SK-N-SH (cell line): Measurements from ENCODE around the gene MTF1. TPM values are rescaled to one million over a fixed set of nuclear protein-coding genes. Genes with fewer than 3 reads are reported as not detected.

Source experiments
- CTCF ChIA-PET: fragments of 300-600, 350-600 bp; formaldehyde crosslinking; extraction: SDS; loops from one replicate; lab custom pipeline; 2021; lab: Yijun Ruan, JAX
- POLR2A ChIA-PET: fragments of 350-600 bp; sonication (Branson Sonifier 250); formaldehyde crosslinking; extraction: SDS; loops from one replicate; lab custom pipeline; 2020; ENCODE audit warnings: antibody characterized with exemption, inconsistent platforms; lab: Yijun Ruan, JAX
- DNase-seq: peaks from one replicate; pipeline ENCODE4 v3.0.0; 2012
- H2AFZ ChIP-seq: fragments of 200-600 bp; sonication (generic); 2 replicates; pipeline ENCODE4 v1.8.1; 2016; ENCODE audit warnings: antibody characterized with exemption, mild to moderate bottlenecking, low read depth
- H3F3A ChIP-seq: fragments of 200-600 bp; sonication (generic); replicated peaks from 2 replicates; pipeline ENCODE3; 2016; ENCODE audit warnings: antibody characterized with exemption, mild to moderate bottlenecking; ENCODE audit not compliant: insufficient read depth
- H3K27ac ChIP-seq, 2 experiments: fragments of 200-500 bp in 1 of 2; fragments of 200-600 bp in 1 of 2; sonication (Bioruptor generic) in 1 of 2; sonication (generic), shearing (Covaris generic) in 1 of 2; 2 replicates each; pipeline versions ENCODE4 v1.5.1 to v1.6.1; 2014 to 2016; ENCODE audit warnings: low read depth in 2 of 2, inconsistent platforms in 1 of 2, low read length in 1 of 2, mild to moderate bottlenecking in 1 of 2, mixed read lengths in 1 of 2
- H3K27me3 ChIP-seq: fragments of 200-600 bp; sonication (generic), shearing (Covaris generic); 2 replicates; pipeline ENCODE4 v1.6.1; 2016; ENCODE audit warnings: mixed run types; ENCODE audit not compliant: insufficient read depth
- H3K36me3 ChIP-seq, 2 experiments: fragments of 200-500 bp in 1 of 2; fragments of 200-600 bp in 1 of 2; sonication (Bioruptor generic) in 1 of 2; sonication (generic) in 1 of 2; replicated peaks in 1 of 2; 2 replicates each; pipeline versions ENCODE3 to v1.5.1; 2014 to 2016; ENCODE audit warnings: low read length in 1 of 2, mild to moderate bottlenecking in 1 of 2; ENCODE audit not compliant: insufficient read depth in 2 of 2, control insufficient read depth in 1 of 2
- H3K4me1 ChIP-seq, 2 experiments: fragments of 200-500 bp in 1 of 2; fragments of 200-600 bp in 1 of 2; sonication (Bioruptor generic) in 1 of 2; sonication (generic), shearing (Covaris generic) in 1 of 2; 2 replicates each; pipeline versions ENCODE4 v1.5.1 to v1.6.1; 2014 to 2016; ENCODE audit warnings: low read depth in 1 of 2, low read length in 1 of 2, mixed run types in 1 of 2; ENCODE audit not compliant: insufficient read depth in 2 of 2, control insufficient read depth in 1 of 2
- H3K4me2 ChIP-seq: fragments of 200-600 bp; sonication (generic), shearing (Covaris generic); 2 replicates; pipeline ENCODE4 v1.6.1; 2017; ENCODE audit warnings: mixed run types
- H3K4me3 ChIP-seq, 2 experiments: fragments of 200-500 bp in 1 of 2; fragments of 200-600 bp in 1 of 2; sonication (Bioruptor generic) in 1 of 2; sonication (generic), shearing (Covaris generic) in 1 of 2; 2 replicates each; pipeline versions ENCODE4 v1.5.1 to v1.8.1; 2014 to 2016; ENCODE audit warnings: low read depth in 2 of 2, inconsistent platforms in 1 of 2, low read length in 1 of 2, mild to moderate bottlenecking in 1 of 2, mixed read lengths in 1 of 2, moderate library complexity in 1 of 2
- H3K79me2 ChIP-seq: fragments of 200-600 bp; sonication (generic); 2 replicates; pipeline ENCODE4 v1.8.1; 2017; ENCODE audit warnings: mild to moderate bottlenecking; ENCODE audit not compliant: insufficient read depth
- H3K9ac ChIP-seq: fragments of 200-600 bp; sonication (generic); 2 replicates; pipeline ENCODE4 v1.6.1; 2017; ENCODE audit warnings: mixed run types
- H3K9me2 ChIP-seq: fragments of 200-600 bp; sonication (generic); 2 replicates; pipeline ENCODE4 v1.6.1; 2017; ENCODE audit warnings: mixed run types
- H3K9me3 ChIP-seq: fragments of 200-600 bp; sonication (generic); 2 replicates; pipeline ENCODE4 v1.6.1; 2017; ENCODE audit warnings: mixed run types, mild to moderate bottlenecking, moderate library complexity
- H4K20me1 ChIP-seq: fragments of 200-600 bp; sonication (generic); 2 replicates; pipeline ENCODE4 v1.6.1; 2017; ENCODE audit warnings: mild to moderate bottlenecking, mixed run types; ENCODE audit not compliant: insufficient read depth
- EP300 ChIP-seq, 2 experiments: IDR thresholded peaks; 2 replicates each; pipeline versions ENCODE4 v1.4.0 to v1.6.1; 2012; ENCODE audit warnings: borderline replicate concordance in 1 of 2, low read depth in 1 of 2, low read length in 1 of 2
- FOSL2 ChIP-seq: IDR thresholded peaks from 2 replicates; pipeline ENCODE4 v1.4.0; 2012; ENCODE audit warnings: low read depth, mild to moderate bottlenecking, moderate library complexity, borderline replicate concordance
- FOXM1 ChIP-seq: IDR thresholded peaks from 2 replicates; pipeline ENCODE4 v1.4.0; 2012; ENCODE audit warnings: low read depth, mild to moderate bottlenecking
- GATA2 ChIP-seq: sonication (generic); formaldehyde crosslinking; IDR thresholded peaks from 2 replicates; pipeline ENCODE4 v1.5.0; 2020; ENCODE audit warnings: mild to moderate bottlenecking, missing genetic modification reagents
- JUND ChIP-seq: IDR thresholded peaks from 2 replicates; pipeline ENCODE4 v1.4.0; 2012
- MAX ChIP-seq: IDR thresholded peaks from 2 replicates; pipeline ENCODE4 v1.4.0; 2012; ENCODE audit warnings: low read depth
- MXI1 ChIP-seq: IDR thresholded peaks from 2 replicates; pipeline ENCODE4 v1.6.1; 2012; ENCODE audit warnings: mild to moderate bottlenecking, low read depth, low read length, improper control_type of control experiment
- PBX3 ChIP-seq: IDR thresholded peaks from 2 replicates; pipeline ENCODE4; 2012
- POLR2AphosphoS5 ChIP-seq: IDR thresholded peaks from 2 replicates; pipeline ENCODE4 v1.6.1; 2012; ENCODE audit warnings: low read depth, low read length
- REST ChIP-seq: IDR thresholded peaks from 2 replicates; pipeline ENCODE4 v1.6.1; 2012; ENCODE audit warnings: mild to moderate bottlenecking, low read depth, low read length, moderate library complexity
- RFX5 ChIP-seq: IDR thresholded peaks from 2 replicates; pipeline ENCODE4 v1.6.1; 2012; ENCODE audit warnings: mild to moderate bottlenecking, improper control_type of control experiment, low read length
- SIN3A ChIP-seq: IDR thresholded peaks from 2 replicates; pipeline ENCODE4 v1.6.1; 2012; ENCODE audit warnings: low read depth, mild to moderate bottlenecking, low read length, moderate library complexity, borderline replicate concordance
- SMC3 ChIP-seq: IDR thresholded peaks from 2 replicates; pipeline ENCODE4 v1.6.1; 2012; ENCODE audit warnings: low read depth, low read length, improper control_type of control experiment
- TAF1 ChIP-seq: IDR thresholded peaks from 2 replicates; pipeline ENCODE4 v1.6.1; 2012; ENCODE audit warnings: low read depth, mild to moderate bottlenecking, low read length, moderate library complexity, borderline replicate concordance
- TCF12 ChIP-seq: IDR thresholded peaks from 2 replicates; pipeline ENCODE4 v1.4.0; 2012
- TEAD4 ChIP-seq: IDR thresholded peaks from 2 replicates; pipeline ENCODE4 v1.4.0; 2012; ENCODE audit warnings: mild to moderate bottlenecking, borderline replicate concordance; ENCODE audit not compliant: insufficient read depth
- USF1 ChIP-seq: IDR thresholded peaks from 2 replicates; pipeline ENCODE4 v1.4.0; 2012; ENCODE audit warnings: low read depth, borderline replicate concordance
- YY1 ChIP-seq: IDR thresholded peaks from 2 replicates; pipeline ENCODE4 v1.4.0; 2012; ENCODE audit warnings: low read depth, mild to moderate bottlenecking
- ZBTB33 ChIP-seq: IDR thresholded peaks from 2 replicates; pipeline ENCODE4 v1.4.0; 2012; ENCODE audit warnings: low read depth, borderline replicate concordance
- WGBS: methylation state at CpG from one replicate; pipeline ENCODE4 v1.1.6; 2017; ENCODE audit warnings: low lambda C conversion rate; 5-methylcytosine and 5-hydroxymethylcytosine counted together
- polyA plus RNA-seq, 3 experiments: library from polyadenylated mRNA; depleted of rRNA; stranded (reverse); fragments of >200 nt; gene quantifications; 2 replicates each; pipeline ENCODE4 v1.2.3, GENCODE V29; 2012

MTF1 gene
- polyA plus RNA-seq, 1 of the 3 experiments (the other 2 are of a cell fraction): 5.0 TPM

- Histone ChIP-seq H3K79me2 (no peaks in the 10 kb centered on the region), H3K36me3 (peaks cover 39 to 43% of the 10 kb centered on the region in 2 experiments), H3F3A (peaks cover 6% of the 10 kb centered on the region), H3K27me3 (no peaks in the 10 kb centered on the region), H3K9me2 (no peaks in the 10 kb centered on the region), H4K20me1 (no peaks in the 10 kb centered on the region), H3K4me2 (no peak overlapping the region), H2AFZ (no peak overlapping the region), H3K9me3 (no peaks in the 10 kb centered on the region), H3K27ac (no peak overlapping the region), H3K9ac (no peak overlapping the region), H3K4me3 (no peak overlapping the region), H3K4me1 (no peaks in the 10 kb centered on the region)
- CTCF ChIA-PET: no interaction called here
- no peak for DNase-seq
- 91% methylated on average over 1 of the region's 1 CpG for WGBS
- TF ChIP-seq POLR2AphosphoS5 (no peak), MXI1 (no peak)
- POLR2A ChIA-PET: interaction anchor here (0.7 kb wide), 1 partner anchor 58 kb away, joined by 3 read pairs; the partner anchor contains the start of gene YRDC
These were observed 7.1 kb upstream of the MTF1 start for GRCh38 chr1:37866491-37866890.

GRCh38 chr1:37865348-37866120, 6.1 kb upstream of the MTF1 start:
- H3K79me2 ChIP-seq: no peaks in the 10 kb centered on the region
- WGBS: 77% methylated on average over 5 of the region's 6 CpGs
- no peaks in the 10 kb centered on the region for H3K9me3 ChIP-seq
- H4K20me1 ChIP-seq: no peaks in the 10 kb centered on the region
- H3K4me3 ChIP-seq: no peak overlapping the region
- no peak overlapping the region for H3K9ac ChIP-seq
- POLR2A ChIA-PET: no interaction called here
- no peaks in the 10 kb centered on the region for H3K27me3 ChIP-seq
- no peak overlapping the region for H3K27ac ChIP-seq
- CTCF ChIA-PET: interaction anchor here (0.6 kb wide), 1 partner anchor 100 kb away, joined by 3 read pairs; no protein-coding TSS in a partner anchor
- TF ChIP-seq JUND: no peak
- TF ChIP-seq FOSL2: peak; percentile 26; the same call in 1 of the 2 replicates
- no peak for TF ChIP-seq ZBTB33
- TF ChIP-seq YY1: no peak
- TF ChIP-seq TEAD4: no peak
- no peak for TF ChIP-seq TCF12
- TF ChIP-seq MAX: 0 out of 2 replicates have a peak, but pooled peaks have one; percentile 38
- TF ChIP-seq SIN3A: no peak
- no peak for TF ChIP-seq FOXM1
- no peak for TF ChIP-seq USF1
- no peak for TF ChIP-seq RFX5
- TF ChIP-seq PBX3: no peak
- no peak for TF ChIP-seq TAF1
- TF ChIP-seq SMC3: no peak
- no peak for TF ChIP-seq EP300 (IDR thresholded peaks at IDR 0.05; ENCODE audit: borderline replicate concordance in 1 of 2, low read depth in 1 of 2, low read length in 1 of 2)
- TF ChIP-seq GATA2 (CRISPR knock-in tag): no peak
- peak; percentile 87 for TF ChIP-seq REST
- peaks cover 0 to under 1% of the 10 kb centered on the region in 2 experiments; a peak in 1 of 4 replicates for H3K4me1 ChIP-seq
- no peak overlapping the region for H3K4me2 ChIP-seq
- no peaks in the 10 kb centered on the region for H3K9me2 ChIP-seq
- peaks cover 39 to 41% of the 10 kb centered on the region in 2 experiments for H3K36me3 ChIP-seq
- no peak overlapping the region for H2AFZ ChIP-seq
- no peak for DNase-seq
- H3F3A ChIP-seq: peaks cover 9% of the 10 kb centered on the region
